GM23338 (cell line): Measurements from ENCODE around the gene TBC1D17. TPM values are rescaled to one million over a fixed set of nuclear protein-coding genes. Genes with fewer than 3 reads are reported as not detected.
A peak's percentile ranks its signal among the peaks of the same experiment; 100 is the strongest.

ENCODE experiments used
- ATAC-seq: fragments of 200-7000 bp; cut with Tn5 transposase; 3 replicates; pipeline ENCODE4 v1.9.1; 2020
- DNase-seq: peaks from one replicate; pipeline ENCODE4 v3.0.0-alpha.2; 2015; ENCODE audit warnings: low spot score
- H2AFZ ChIP-seq: fragments of 200-600 bp; sonication (generic); 2 replicates; pipeline ENCODE4 v1.8.0; 2016; ENCODE audit warnings: antibody characterized with exemption, mild to moderate bottlenecking, moderate library complexity
- H3F3A ChIP-seq: fragments of 200-600 bp; sonication (generic); replicated peaks from 2 replicates; pipeline ENCODE4 v1.8.0; 2017; ENCODE audit warnings: antibody characterized with exemption, mixed run types, low read depth
- H3K27ac ChIP-seq: fragments of 200-600 bp; sonication (generic); 2 replicates; pipeline ENCODE4 v1.6.1; 2016; ENCODE audit warnings: low read depth
- H3K27me3 ChIP-seq: fragments of 200-600 bp; sonication (generic); 2 replicates; pipeline ENCODE4 v1.8.0; 2016; ENCODE audit warnings: mild to moderate bottlenecking, mixed run types, moderate library complexity; ENCODE audit not compliant: insufficient read depth
- H3K36me3 ChIP-seq: fragments of 200-600 bp; sonication (generic); 2 replicates; pipeline ENCODE4 v1.8.0; 2016; ENCODE audit warnings: mild to moderate bottlenecking; ENCODE audit not compliant: insufficient read depth
- H3K4me1 ChIP-seq: fragments of 200-600 bp; sonication (generic); 2 replicates; pipeline ENCODE4 v1.8.0; 2016; ENCODE audit warnings: mild to moderate bottlenecking, moderate library complexity; ENCODE audit not compliant: insufficient read depth
- H3K4me2 ChIP-seq: fragments of 200-600 bp; sonication (generic); 2 replicates; pipeline ENCODE4 v1.7.1; 2017; ENCODE audit warnings: mixed run types
- H3K4me3 ChIP-seq: fragments of 200-600 bp; sonication (generic); 2 replicates; pipeline ENCODE4 v1.6.1; 2016; ENCODE audit warnings: mixed run types
- H3K79me2 ChIP-seq: fragments of 200-600 bp; sonication (generic); replicated peaks from 2 replicates; pipeline ENCODE4 v1.8.0; 2017; ENCODE audit warnings: mild to moderate bottlenecking; ENCODE audit not compliant: insufficient read depth
- H3K9me2 ChIP-seq: fragments of 200-600 bp; sonication (generic); 2 replicates; pipeline ENCODE4 v1.8.0; 2017; ENCODE audit not compliant: insufficient read depth
- H4K20me1 ChIP-seq: fragments of 200-600 bp; sonication (generic); replicated peaks from 2 replicates; pipeline ENCODE4 v1.8.0; 2017; ENCODE audit warnings: mild to moderate bottlenecking; ENCODE audit not compliant: insufficient read depth
- H3K27ac Mint-ChIP-seq: 2 replicates; pipeline ENCODE4 v1.8.0; 2020; ENCODE audit warnings: inconsistent platforms, mild to moderate bottlenecking, moderate library complexity, mixed read lengths
- H3K27me3 Mint-ChIP-seq: 3 replicates; pipeline ENCODE4 v1.8.0; 2022; ENCODE audit warnings: low read depth, mild to moderate bottlenecking, moderate library complexity, mixed read lengths, inconsistent platforms; ENCODE audit not compliant: insufficient read depth, poor library complexity
- H3K36me3 Mint-ChIP-seq: 3 replicates; pipeline ENCODE4 v1.8.0; 2021; ENCODE audit warnings: low read depth, mild to moderate bottlenecking, inconsistent platforms, moderate library complexity, mixed read lengths
- H3K4me1 Mint-ChIP-seq: 3 replicates; pipeline ENCODE4 v1.8.0; 2020; ENCODE audit warnings: mild to moderate bottlenecking, inconsistent platforms, mixed read lengths
- H3K4me3 Mint-ChIP-seq: 3 replicates; pipeline ENCODE4 v1.8.0; 2021; ENCODE audit warnings: moderate library complexity, mild to moderate bottlenecking, inconsistent platforms, mixed read lengths
- H3K9me3 Mint-ChIP-seq: 3 replicates; pipeline ENCODE4 v1.8.0; 2020; ENCODE audit warnings: moderate library complexity, mild to moderate bottlenecking, inconsistent platforms, mixed read lengths
- CTCF ChIP-seq, 2 experiments: fragments of 200-600 bp in 1 of 2; sonication (generic) in 1 of 2; conservative IDR thresholded peaks; 2 replicates each; pipeline versions ENCODE4 v1.5.1 to v1.6.1; 2016 to 2017; ENCODE audit warnings: antibody characterized with exemption in 2 of 2, low read depth in 2 of 2, mild to moderate bottlenecking in 2 of 2, moderate library complexity in 1 of 2
- EZH2 ChIP-seq: fragments of 200-600 bp; sonication (generic); IDR thresholded peaks from one replicate; pipeline ENCODE4 v1.8.0; 2017; ENCODE audit warnings: antibody characterized with exemption, mild to moderate bottlenecking, low read depth; ENCODE audit not compliant: unreplicated experiment
- NANOG ChIP-seq: IDR thresholded peaks from 2 replicates; pipeline ENCODE4 v1.6.1; 2016; ENCODE audit warnings: antibody characterized with exemption, borderline replicate concordance
- STAT1 ChIP-seq: IDR thresholded peaks from one replicate; pipeline ENCODE4 v1.6.1; 2016; ENCODE audit warnings: antibody characterized with exemption; ENCODE audit not compliant: unreplicated experiment
- ZNF331 ChIP-seq: fragments of 250-450 bp; sonication (Bioruptor Pico); IDR thresholded peaks from 2 replicates; pipeline ENCODE4 v1.5.0; 2020; ENCODE audit warnings: low read depth, mild to moderate bottlenecking, moderate library complexity
- polyA plus RNA-seq: library from polyadenylated mRNA; unstranded; fragments of >200 nt; fragmentation: Nextera tagmentation; extraction: Ambion mirVana; gene quantifications from 2 replicates; pipeline ENCODE4 v1.2.1, GENCODE V29; 2016
- total RNA-seq: library from RNA; depleted of rRNA; stranded (reverse); fragments of >200 nt; shearing (Covaris generic); gene quantifications from 2 replicates; pipeline ENCODE4 v1.2.3, GENCODE V29; 2014
- TF ChIP-seq, protein P1 (sequence below): IDR thresholded peaks from one replicate; pipeline ENCODE4 v1.6.1; 2018; ENCODE audit warnings: antibody characterized with exemption; ENCODE audit not compliant: unreplicated experiment
- TF ChIP-seq, protein P2 (sequence below): IDR thresholded peaks from 2 replicates; pipeline ENCODE4 v1.6.1; 2016; ENCODE audit warnings: antibody characterized with exemption

The TBC1D17 gene
- total and polyA plus RNA-seq, 2 experiments from 2014 or later = 19.3 to 43.1 TPM

GRCh38 chr19:49839713-49840112 lies 37.8 kb upstream of the TBC1D17 start:
- no peaks in the 10 kb centered on the region for H3K27me3 ChIP-seq
- no peak overlapping the region for H3K27ac ChIP-seq
- H3K4me1 ChIP-seq = no peaks in the 10 kb centered on the region
- H3K4me3 ChIP-seq = no peak overlapping the region
- H3K4me2 ChIP-seq = no peak overlapping the region
- Mint-ChIP-seq H3K36me3 (peaks cover 43% of the 10 kb centered on the region), H3K9me3 (no peaks in the 10 kb centered on the region; the same call in 2 of the 3 replicates), H3K4me3 (no peak overlapping the region), H3K27ac (no peak overlapping the region), H3K27me3 (peaks cover 16% of the 10 kb centered on the region), H3K4me1 (peaks cover 6% of the 10 kb centered on the region)
- 0 out of 2 replicates have a peak, but pooled peaks cover 3% of the 10 kb centered on the region for H3F3A ChIP-seq
- no peaks in the 10 kb centered on the region for H3K79me2 ChIP-seq
- TF ChIP-seq, protein P1, sequence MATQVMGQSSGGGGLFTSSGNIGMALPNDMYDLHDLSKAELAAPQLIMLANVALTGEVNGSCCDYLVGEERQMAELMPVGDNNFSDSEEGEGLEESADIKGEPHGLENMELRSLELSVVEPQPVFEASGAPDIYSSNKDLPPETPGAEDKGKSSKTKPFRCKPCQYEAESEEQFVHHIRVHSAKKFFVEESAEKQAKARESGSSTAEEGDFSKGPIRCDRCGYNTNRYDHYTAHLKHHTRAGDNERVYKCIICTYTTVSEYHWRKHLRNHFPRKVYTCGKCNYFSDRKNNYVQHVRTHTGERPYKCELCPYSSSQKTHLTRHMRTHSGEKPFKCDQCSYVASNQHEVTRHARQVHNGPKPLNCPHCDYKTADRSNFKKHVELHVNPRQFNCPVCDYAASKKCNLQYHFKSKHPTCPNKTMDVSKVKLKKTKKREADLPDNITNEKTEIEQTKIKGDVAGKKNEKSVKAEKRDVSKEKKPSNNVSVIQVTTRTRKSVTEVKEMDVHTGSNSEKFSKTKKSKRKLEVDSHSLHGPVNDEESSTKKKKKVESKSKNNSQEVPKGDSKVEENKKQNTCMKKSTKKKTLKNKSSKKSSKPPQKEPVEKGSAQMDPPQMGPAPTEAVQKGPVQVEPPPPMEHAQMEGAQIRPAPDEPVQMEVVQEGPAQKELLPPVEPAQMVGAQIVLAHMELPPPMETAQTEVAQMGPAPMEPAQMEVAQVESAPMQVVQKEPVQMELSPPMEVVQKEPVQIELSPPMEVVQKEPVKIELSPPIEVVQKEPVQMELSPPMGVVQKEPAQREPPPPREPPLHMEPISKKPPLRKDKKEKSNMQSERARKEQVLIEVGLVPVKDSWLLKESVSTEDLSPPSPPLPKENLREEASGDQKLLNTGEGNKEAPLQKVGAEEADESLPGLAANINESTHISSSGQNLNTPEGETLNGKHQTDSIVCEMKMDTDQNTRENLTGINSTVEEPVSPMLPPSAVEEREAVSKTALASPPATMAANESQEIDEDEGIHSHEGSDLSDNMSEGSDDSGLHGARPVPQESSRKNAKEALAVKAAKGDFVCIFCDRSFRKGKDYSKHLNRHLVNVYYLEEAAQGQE = no peak
- TF ChIP-seq CTCF (conservative IDR thresholded peaks at IDR 0.05; ENCODE audit: low read depth in 2 of 2) = no peak
- TF ChIP-seq ZNF331 = no peak
- TF ChIP-seq, protein P2, sequence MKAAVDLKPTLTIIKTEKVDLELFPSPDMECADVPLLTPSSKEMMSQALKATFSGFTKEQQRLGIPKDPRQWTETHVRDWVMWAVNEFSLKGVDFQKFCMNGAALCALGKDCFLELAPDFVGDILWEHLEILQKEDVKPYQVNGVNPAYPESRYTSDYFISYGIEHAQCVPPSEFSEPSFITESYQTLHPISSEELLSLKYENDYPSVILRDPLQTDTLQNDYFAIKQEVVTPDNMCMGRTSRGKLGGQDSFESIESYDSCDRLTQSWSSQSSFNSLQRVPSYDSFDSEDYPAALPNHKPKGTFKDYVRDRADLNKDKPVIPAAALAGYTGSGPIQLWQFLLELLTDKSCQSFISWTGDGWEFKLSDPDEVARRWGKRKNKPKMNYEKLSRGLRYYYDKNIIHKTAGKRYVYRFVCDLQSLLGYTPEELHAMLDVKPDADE = no peak
- DNase-seq (no peak), ATAC-seq (no peak)
- peaks cover 4% of the 10 kb centered on the region; the same call in 1 of the 2 replicates for H4K20me1 ChIP-seq
- H3K9me2 ChIP-seq = no peaks in the 10 kb centered on the region
- H3K36me3 ChIP-seq = no peaks in the 10 kb centered on the region
- no peak overlapping the region for H2AFZ ChIP-seq

GRCh38 chr19:49840321-49840720 lies 37.2 kb upstream of the TBC1D17 start:
- Mint-ChIP-seq H3K27ac (no peak overlapping the region; the same call in 1 of the 2 replicates), H3K4me1 (peaks cover 6% of the 10 kb centered on the region), H3K4me3 (no peak overlapping the region), H3K9me3 (no peaks in the 10 kb centered on the region), H3K27me3 (peaks cover 15% of the 10 kb centered on the region), H3K36me3 (peaks cover 37% of the 10 kb centered on the region)
- Histone ChIP-seq H3F3A (0 out of 2 replicates have a peak, but pooled peaks cover 3% of the 10 kb centered on the region), H3K27me3 (no peaks in the 10 kb centered on the region), H4K20me1 (peaks cover 4% of the 10 kb centered on the region; the same call in 1 of the 2 replicates), H3K4me1 (no peaks in the 10 kb centered on the region), H3K27ac (peak overlapping the region; percentile 50; the same call in 1 of the 2 replicates), H2AFZ (no peak overlapping the region), H3K4me2 (no peak overlapping the region), H3K4me3 (no peak overlapping the region), H3K79me2 (no peaks in the 10 kb centered on the region), H3K9me2 (no peaks in the 10 kb centered on the region), H3K36me3 (no peaks in the 10 kb centered on the region)
- DNase-seq = no peak
- ATAC-seq = no peak; the same call in 2 of the 3 replicates
- TF ChIP-seq EZH2 (no peak), CTCF (conservative IDR thresholded peaks at IDR 0.05; ENCODE audit: low read depth in 2 of 2) (no peak), STAT1 (no peak), NANOG (no peak)
